GM23338 (cell line): ENCODE data around the gene PPIL1. TPM values are rescaled to one million over a fixed set of nuclear protein-coding genes. Genes with fewer than 3 reads are reported as not detected.

ENCODE experiments used
- ATAC-seq: fragments of 200-7000 bp; cut with Tn5 transposase; 3 replicates; pipeline ENCODE4 v1.9.1; 2020
- DNase-seq: peaks from one replicate; pipeline ENCODE4 v3.0.0-alpha.2; 2015; ENCODE audit warnings: low spot score
- H2AFZ ChIP-seq: fragments of 200-600 bp; sonication (generic); 2 replicates; pipeline ENCODE4 v1.8.0; 2016; ENCODE audit warnings: antibody characterized with exemption, mild to moderate bottlenecking, moderate library complexity
- H3F3A ChIP-seq: fragments of 200-600 bp; sonication (generic); replicated peaks from 2 replicates; pipeline ENCODE4 v1.8.0; 2017; ENCODE audit warnings: antibody characterized with exemption, mixed run types, low read depth
- H3K27ac ChIP-seq: fragments of 200-600 bp; sonication (generic); 2 replicates; pipeline ENCODE4 v1.6.1; 2016; ENCODE audit warnings: low read depth
- H3K27me3 ChIP-seq: fragments of 200-600 bp; sonication (generic); 2 replicates; pipeline ENCODE4 v1.8.0; 2016; ENCODE audit warnings: mild to moderate bottlenecking, mixed run types, moderate library complexity; ENCODE audit not compliant: insufficient read depth
- H3K36me3 ChIP-seq: fragments of 200-600 bp; sonication (generic); 2 replicates; pipeline ENCODE4 v1.8.0; 2016; ENCODE audit warnings: mild to moderate bottlenecking; ENCODE audit not compliant: insufficient read depth
- H3K4me1 ChIP-seq: fragments of 200-600 bp; sonication (generic); 2 replicates; pipeline ENCODE4 v1.8.0; 2016; ENCODE audit warnings: mild to moderate bottlenecking, moderate library complexity; ENCODE audit not compliant: insufficient read depth
- H3K4me2 ChIP-seq: fragments of 200-600 bp; sonication (generic); 2 replicates; pipeline ENCODE4 v1.7.1; 2017; ENCODE audit warnings: mixed run types
- H3K4me3 ChIP-seq: fragments of 200-600 bp; sonication (generic); 2 replicates; pipeline ENCODE4 v1.6.1; 2016; ENCODE audit warnings: mixed run types
- H3K79me2 ChIP-seq: fragments of 200-600 bp; sonication (generic); replicated peaks from 2 replicates; pipeline ENCODE4 v1.8.0; 2017; ENCODE audit warnings: mild to moderate bottlenecking; ENCODE audit not compliant: insufficient read depth
- H3K9me2 ChIP-seq: fragments of 200-600 bp; sonication (generic); 2 replicates; pipeline ENCODE4 v1.8.0; 2017; ENCODE audit not compliant: insufficient read depth
- H4K20me1 ChIP-seq: fragments of 200-600 bp; sonication (generic); replicated peaks from 2 replicates; pipeline ENCODE4 v1.8.0; 2017; ENCODE audit warnings: mild to moderate bottlenecking; ENCODE audit not compliant: insufficient read depth
- H3K27ac Mint-ChIP-seq: 2 replicates; pipeline ENCODE4 v1.8.0; 2020; ENCODE audit warnings: inconsistent platforms, mild to moderate bottlenecking, moderate library complexity, mixed read lengths
- H3K27me3 Mint-ChIP-seq: 3 replicates; pipeline ENCODE4 v1.8.0; 2022; ENCODE audit warnings: low read depth, mild to moderate bottlenecking, moderate library complexity, mixed read lengths, inconsistent platforms; ENCODE audit not compliant: insufficient read depth, poor library complexity
- H3K36me3 Mint-ChIP-seq: 3 replicates; pipeline ENCODE4 v1.8.0; 2021; ENCODE audit warnings: low read depth, mild to moderate bottlenecking, inconsistent platforms, moderate library complexity, mixed read lengths
- H3K4me1 Mint-ChIP-seq: 3 replicates; pipeline ENCODE4 v1.8.0; 2020; ENCODE audit warnings: mild to moderate bottlenecking, inconsistent platforms, mixed read lengths
- H3K4me3 Mint-ChIP-seq: 3 replicates; pipeline ENCODE4 v1.8.0; 2021; ENCODE audit warnings: moderate library complexity, mild to moderate bottlenecking, inconsistent platforms, mixed read lengths
- H3K9me3 Mint-ChIP-seq: 3 replicates; pipeline ENCODE4 v1.8.0; 2020; ENCODE audit warnings: moderate library complexity, mild to moderate bottlenecking, inconsistent platforms, mixed read lengths
- CREB1 ChIP-seq: fragments of 250-450 bp; sonication (Bioruptor Pico); IDR thresholded peaks from 2 replicates; pipeline ENCODE4 v1.5.0; 2020; ENCODE audit warnings: low read depth, mild to moderate bottlenecking, moderate library complexity
- CTCF ChIP-seq, 2 experiments: fragments of 200-600 bp in 1 of 2; sonication (generic) in 1 of 2; conservative IDR thresholded peaks; 2 replicates each; pipeline versions ENCODE4 v1.5.1 to v1.6.1; 2016 to 2017; ENCODE audit warnings: antibody characterized with exemption in 2 of 2, low read depth in 2 of 2, mild to moderate bottlenecking in 2 of 2, moderate library complexity in 1 of 2
- ETS1 ChIP-seq: IDR thresholded peaks from 2 replicates; pipeline ENCODE4 v1.6.1; 2016; ENCODE audit warnings: antibody characterized with exemption
- EZH2phosphoT487 ChIP-seq: fragments of 200-600 bp; sonication (generic); IDR thresholded peaks from one replicate; pipeline ENCODE4 v1.8.1; 2018; ENCODE audit warnings: antibody characterized with exemption; ENCODE audit not compliant: unreplicated experiment
- JUNB ChIP-seq: IDR thresholded peaks from one replicate; pipeline ENCODE4 v1.6.1; 2016; ENCODE audit warnings: antibody characterized with exemption; ENCODE audit not compliant: unreplicated experiment
- NANOG ChIP-seq: IDR thresholded peaks from 2 replicates; pipeline ENCODE4 v1.6.1; 2016; ENCODE audit warnings: antibody characterized with exemption, borderline replicate concordance
- POLR2AphosphoS5 ChIP-seq: IDR thresholded peaks from 2 replicates; pipeline ENCODE4 v1.6.1; 2016; ENCODE audit warnings: antibody characterized with exemption, low read depth
- REST ChIP-seq: IDR thresholded peaks from one replicate; pipeline ENCODE4 v1.6.1; 2018; ENCODE audit warnings: antibody characterized with exemption; ENCODE audit not compliant: unreplicated experiment
- STAT1 ChIP-seq: IDR thresholded peaks from one replicate; pipeline ENCODE4 v1.6.1; 2016; ENCODE audit warnings: antibody characterized with exemption; ENCODE audit not compliant: unreplicated experiment
- ZNF114 ChIP-seq: fragments of 250-450 bp; sonication (Bioruptor Pico); IDR thresholded peaks from 2 replicates; pipeline ENCODE4 v1.5.0; 2020; ENCODE audit warnings: mild to moderate bottlenecking, moderate library complexity
- ZNF331 ChIP-seq: fragments of 250-450 bp; sonication (Bioruptor Pico); IDR thresholded peaks from 2 replicates; pipeline ENCODE4 v1.5.0; 2020; ENCODE audit warnings: low read depth, mild to moderate bottlenecking, moderate library complexity
- polyA plus RNA-seq: library from polyadenylated mRNA; unstranded; fragments of >200 nt; fragmentation: Nextera tagmentation; extraction: Ambion mirVana; gene quantifications from 2 replicates; pipeline ENCODE4 v1.2.1, GENCODE V29; 2016
- total RNA-seq: library from RNA; depleted of rRNA; stranded (reverse); fragments of >200 nt; shearing (Covaris generic); gene quantifications from 2 replicates; pipeline ENCODE4 v1.2.3, GENCODE V29; 2014

Gene PPIL1
- total and polyA plus RNA-seq, 2 experiments from 2014 or later = 57.3 to 79.4 TPM

GRCh38 chr6:36837022-36837339 lies 37.6 kb downstream of the PPIL1 start (continued):
- no peak for TF ChIP-seq ETS1
- TF ChIP-seq CREB1 (CRISPR knock-in tag) = no peak
- no peak for TF ChIP-seq STAT1
- no peak for TF ChIP-seq REST
- no peak for TF ChIP-seq EZH2phosphoT487
- no peak for TF ChIP-seq ZNF114 (CRISPR knock-in tag)
- no peak for TF ChIP-seq POLR2AphosphoS5
- no peak for TF ChIP-seq JUNB
- TF ChIP-seq ZNF331 (CRISPR knock-in tag) = no peak
- no peak for TF ChIP-seq CTCF (conservative IDR thresholded peaks at IDR 0.05; ENCODE audit: low read depth in 2 of 2)
- no peak for TF ChIP-seq NANOG

- no peak overlapping the region for H3K27ac Mint-ChIP-seq
- no peaks in the 10 kb centered on the region for H3K9me2 ChIP-seq
- peaks cover 4% of the 10 kb centered on the region; the same call in 1 of the 3 replicates for H3K36me3 Mint-ChIP-seq
- no peaks in the 10 kb centered on the region for H3F3A ChIP-seq
- peaks cover 9% of the 10 kb centered on the region for H3K4me1 ChIP-seq
- H3K36me3 ChIP-seq = no peaks in the 10 kb centered on the region
- no peak overlapping the region for H2AFZ ChIP-seq
- H3K27me3 ChIP-seq = peaks cover 60% of the 10 kb centered on the region
- peaks cover 52% of the 10 kb centered on the region for H3K27me3 Mint-ChIP-seq
- H3K9me3 Mint-ChIP-seq = peaks cover 6% of the 10 kb centered on the region; the same call in 2 of the 3 replicates
- peaks cover 21% of the 10 kb centered on the region for H3K4me1 Mint-ChIP-seq
- H4K20me1 ChIP-seq = no peaks in the 10 kb centered on the region
- H3K4me3 Mint-ChIP-seq = no peak overlapping the region
- ATAC-seq (no peak), DNase-seq (no peak)
- H3K4me2 ChIP-seq = no peak overlapping the region
- no peaks in the 10 kb centered on the region for H3K79me2 ChIP-seq
- H3K4me3 ChIP-seq = no peak overlapping the region
- H3K27ac ChIP-seq = no peak overlapping the region
- TF ChIP-seq CTCF (conservative IDR thresholded peaks at IDR 0.05; ENCODE audit: low read depth in 2 of 2) = peak in 1 of 2 experiments; percentile 49; a peak in 3 of 4 replicates
- TF ChIP-seq ZNF114 (CRISPR knock-in tag) = no peak
These were observed 38.2 kb downstream of the PPIL1 start for GRCh38 chr6:36836111-36837021.
